Activated naive CD8-positive, alpha-beta T cell (primary cell): ENCODE data around the gene NRXN2.

Source experiments
- H3K27ac Mint-ChIP-seq: one replicate; pipeline ENCODE4 v1.8.0; 2021; ENCODE audit warnings: mixed read lengths
- H3K27me3 Mint-ChIP-seq: one replicate; pipeline ENCODE4 v1.8.0; 2021; ENCODE audit warnings: mixed read lengths
- H3K36me3 Mint-ChIP-seq: one replicate; pipeline ENCODE4 v1.8.0; 2021; ENCODE audit warnings: mixed read lengths
- H3K4me1 Mint-ChIP-seq: one replicate; pipeline ENCODE4 v1.8.0; 2021; ENCODE audit warnings: low read depth, mixed read lengths
- H3K4me3 Mint-ChIP-seq: one replicate; pipeline ENCODE4 v1.8.0; 2021; ENCODE audit warnings: mild to moderate bottlenecking, mixed read lengths
- H3K9me3 Mint-ChIP-seq: one replicate; pipeline ENCODE4 v1.8.0; 2021; ENCODE audit warnings: low read depth, mixed read lengths

The NRXN2 gene

DNA sequence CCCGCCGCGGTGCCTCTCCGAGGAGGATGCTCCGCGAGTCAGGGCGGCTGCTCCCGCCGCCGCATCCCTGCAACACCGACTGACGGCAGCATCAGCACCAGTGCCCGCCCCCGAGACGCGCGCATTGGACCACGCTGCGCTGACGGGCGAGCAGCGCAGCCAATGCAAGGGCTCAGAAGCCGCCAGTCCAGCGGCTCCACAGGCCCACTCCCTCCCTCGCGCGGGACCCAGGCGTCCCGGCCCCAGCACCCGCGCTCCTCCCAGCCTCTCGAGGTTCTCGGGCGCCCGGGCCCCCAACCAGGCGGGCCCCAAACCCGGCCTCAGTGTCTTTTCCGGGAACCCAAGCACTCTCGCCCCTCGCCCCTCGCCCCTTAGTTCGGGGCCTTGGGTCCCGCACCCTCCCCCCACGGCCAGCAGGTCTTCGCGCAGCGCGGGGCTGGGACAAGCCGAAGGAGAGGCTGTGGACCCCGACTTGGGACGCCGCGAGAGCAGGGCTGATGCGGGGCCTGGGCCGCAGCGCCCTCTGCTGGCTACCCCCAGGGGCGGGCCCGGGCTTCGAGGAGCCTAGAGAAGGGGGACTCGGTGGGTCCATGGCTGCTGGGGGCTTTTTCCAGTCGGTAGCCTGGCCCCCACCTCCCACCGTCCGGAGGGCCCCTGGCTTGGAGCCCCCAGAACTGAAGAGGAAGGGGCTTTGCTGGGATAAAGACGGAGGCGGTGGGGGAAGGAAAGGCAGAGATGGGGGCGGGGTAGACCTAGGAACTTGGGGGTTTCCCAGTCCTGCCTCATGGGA lies at the start of gene NRXN2:
Gene NRXN2 (minus strand): TSS at position 81 of the 790 bp plus-strand sequence. CDS start 9,498 bp downstream, outside the sequence.
- Mint-ChIP-seq H3K4me1 (peaks cover 12% of the 10 kb centered on the region), H3K4me3 (peak within 1 kb of the TSS; percentile 75), H3K27ac (no peak within 1 kb of the TSS), H3K27me3 (peaks cover 3% of the 10 kb centered on the region), H3K9me3 (no peaks in the 10 kb centered on the region), H3K36me3 (no peaks in the 10 kb centered on the region)

DNA sequence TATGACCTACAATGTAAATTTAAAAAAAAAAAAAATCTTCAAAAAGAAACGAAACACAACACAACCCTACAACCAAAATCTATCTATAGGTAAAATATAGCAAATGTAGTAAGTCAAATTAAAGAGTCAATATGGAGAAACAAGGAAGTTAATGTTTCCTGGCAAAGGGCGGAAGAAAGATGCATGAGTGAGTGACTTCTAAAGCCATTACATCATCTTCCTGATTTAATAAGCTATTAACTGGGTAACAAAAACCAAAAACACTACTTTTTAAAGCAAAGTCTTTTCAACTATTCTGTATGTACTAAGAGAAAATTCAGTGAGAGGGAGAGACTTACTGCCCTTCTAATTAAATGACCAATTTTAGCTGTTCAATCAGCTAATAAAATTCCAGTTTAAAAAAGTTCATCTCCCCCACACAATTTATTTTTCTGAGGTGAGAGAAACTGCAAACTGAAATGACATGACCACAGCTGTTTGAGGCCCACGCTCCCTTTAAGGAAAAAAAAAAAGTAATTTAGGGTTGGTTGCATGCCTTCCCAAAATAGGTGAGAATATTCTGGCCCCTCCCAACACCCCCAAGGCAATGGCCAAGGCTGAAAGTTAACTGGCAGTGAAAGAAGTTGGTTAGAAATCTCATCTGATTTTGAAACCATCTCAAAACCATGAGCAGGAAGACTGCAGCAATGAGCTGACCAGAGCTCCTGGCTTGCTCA lies 49.5 kb upstream of the NRXN2 start:
- Mint-ChIP-seq H3K9me3 (no peaks in the 10 kb centered on the region), H3K4me3 (peak overlapping the region; percentile 78), H3K27me3 (no peaks in the 10 kb centered on the region), H3K36me3 (peaks cover 33% of the 10 kb centered on the region), H3K4me1 (peaks cover 92% of the 10 kb centered on the region), H3K27ac (peak overlapping the region; percentile 83)

DNA sequence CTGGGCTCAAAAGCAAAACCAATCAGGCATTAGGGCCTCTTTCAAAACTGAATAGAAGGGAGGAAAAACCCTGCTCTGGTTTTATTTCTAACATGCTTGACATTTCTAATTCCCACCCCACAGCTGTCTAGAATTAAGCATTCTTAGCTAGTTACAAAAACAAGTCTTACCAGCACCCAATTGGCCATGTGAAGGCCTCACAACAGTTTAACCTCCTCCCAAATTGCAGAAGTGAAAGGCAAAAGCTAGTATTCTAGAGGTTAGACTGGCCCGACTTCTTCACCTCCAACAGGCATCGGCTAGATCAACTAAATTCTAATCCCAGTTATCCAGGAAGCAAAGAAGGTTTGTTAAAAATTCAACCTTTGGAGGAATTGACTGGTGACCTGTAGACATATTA lies 48.9 kb upstream of the NRXN2 start:
- H3K4me1 Mint-ChIP-seq, result peaks cover 96% of the 10 kb centered on the region
- H3K4me3 Mint-ChIP-seq, result peak overlapping the region; percentile 78

DNA sequence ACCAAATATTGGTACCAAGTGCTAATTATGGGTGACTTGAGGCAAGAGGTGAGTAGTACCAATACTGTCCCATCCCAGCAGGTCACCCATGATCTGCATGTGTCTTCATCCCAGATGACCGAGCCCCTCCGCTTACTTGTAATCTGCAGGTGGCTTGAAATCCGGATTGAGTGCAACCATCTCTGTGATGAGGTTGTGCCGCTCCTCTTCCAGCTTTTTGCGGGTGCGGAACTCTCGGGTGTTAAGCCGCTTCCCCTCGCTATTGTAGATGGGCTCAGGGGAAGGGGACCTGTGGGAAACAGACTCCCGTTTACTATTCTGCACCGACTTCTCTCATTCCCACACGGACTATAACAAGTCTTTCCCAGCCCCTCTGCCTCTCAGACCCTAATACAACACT lies 47.1 kb upstream of the NRXN2 start:
- Mint-ChIP-seq H3K36me3 (peaks cover 13% of the 10 kb centered on the region), H3K27ac (peak overlapping the region; percentile 35), H3K4me3 (no peak overlapping the region), H3K9me3 (no peaks in the 10 kb centered on the region), H3K4me1 (peaks cover 90% of the 10 kb centered on the region), H3K27me3 (no peaks in the 10 kb centered on the region)

More for the DNA sequence above, 48.9 kb upstream of the NRXN2 start:
- no peaks in the 10 kb centered on the region for H3K27me3 Mint-ChIP-seq
- H3K36me3 Mint-ChIP-seq, result peaks cover 28% of the 10 kb centered on the region
- H3K9me3 Mint-ChIP-seq, result no peaks in the 10 kb centered on the region
- H3K27ac Mint-ChIP-seq, result peak overlapping the region; percentile 83

- no peaks in the 10 kb centered on the region for H3K9me3 Mint-ChIP-seq
- H3K36me3 Mint-ChIP-seq, result peaks cover 16% of the 10 kb centered on the region
- peak overlapping the region; percentile 59 for H3K27ac Mint-ChIP-seq
- peak overlapping the region; percentile 15 for H3K4me3 Mint-ChIP-seq
- peaks cover 90% of the 10 kb centered on the region for H3K4me1 Mint-ChIP-seq
- no peaks in the 10 kb centered on the region for H3K27me3 Mint-ChIP-seq
Observed at GRCh38 chr11:64769283-64769682, 46.3 kb upstream of the NRXN2 start.

GRCh38 chr11:64768300-64768694 lies 45.3 kb upstream of the NRXN2 start:
- H3K36me3 Mint-ChIP-seq, result peaks cover 13% of the 10 kb centered on the region
- H3K27me3 Mint-ChIP-seq, result no peaks in the 10 kb centered on the region
- peak overlapping the region; percentile 59 for H3K27ac Mint-ChIP-seq

DNA sequence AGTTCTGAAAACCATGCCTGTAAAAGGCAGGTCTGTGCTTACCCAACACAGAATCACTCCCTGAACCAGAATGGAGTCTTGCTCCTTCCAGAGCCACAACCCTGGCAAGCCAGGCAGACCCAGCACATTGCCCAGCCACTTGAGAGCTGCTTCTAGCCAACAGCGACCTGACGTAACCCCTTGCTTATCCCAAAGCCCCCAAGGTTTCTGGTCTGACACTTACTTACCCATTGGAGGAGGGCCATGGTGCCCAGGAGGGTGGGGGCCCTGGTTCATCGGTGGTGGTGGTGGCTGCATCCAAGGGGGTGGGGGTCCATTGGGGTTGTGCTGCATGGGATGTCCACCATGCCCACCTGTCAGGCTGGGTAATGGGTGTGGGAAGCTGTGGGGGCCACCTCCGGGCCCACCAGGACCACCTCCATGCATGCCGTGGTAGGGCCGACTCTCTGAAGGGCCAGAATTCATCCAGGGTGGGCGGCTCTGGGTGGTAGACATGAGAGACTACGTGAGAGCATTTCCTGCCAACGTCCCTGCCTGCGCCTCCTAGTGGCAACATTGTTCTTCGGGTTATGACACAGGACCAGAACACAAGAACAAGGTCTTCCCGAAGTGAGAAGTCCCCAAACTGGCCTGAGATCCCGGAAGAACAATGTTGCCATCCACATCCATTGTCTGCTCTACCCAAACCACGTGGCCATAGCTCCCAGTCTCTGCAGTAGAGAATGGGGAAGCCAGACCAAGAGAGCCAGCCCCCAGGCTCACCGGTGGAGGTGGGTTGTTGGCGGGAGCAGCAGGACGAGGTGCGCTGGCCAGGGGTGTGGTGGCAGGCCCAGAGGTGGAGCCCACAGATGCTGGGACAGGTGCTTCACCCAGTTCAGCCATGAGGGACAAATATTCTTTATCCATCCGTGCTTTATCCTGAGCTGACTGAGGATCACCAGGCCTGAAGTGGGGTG lies 44.6 kb upstream of the NRXN2 start:
- Mint-ChIP-seq H3K27me3 (no peaks in the 10 kb centered on the region), H3K9me3 (no peaks in the 10 kb centered on the region), H3K4me3 (peak overlapping the region; percentile 67), H3K36me3 (peaks cover 12% of the 10 kb centered on the region), H3K4me1 (peaks cover 91% of the 10 kb centered on the region), H3K27ac (peak overlapping the region; percentile 72)

More at GRCh38 chr11:64768300-64768694, 45.3 kb upstream of the NRXN2 start:
- Mint-ChIP-seq H3K9me3 (no peaks in the 10 kb centered on the region), H3K4me3 (peak overlapping the region; percentile 67), H3K4me1 (peaks cover 91% of the 10 kb centered on the region)

GRCh38 chr11:64766881-64767280 lies 43.9 kb upstream of the NRXN2 start:
- H3K4me3 Mint-ChIP-seq, result peak overlapping the region; percentile 46
- H3K27ac Mint-ChIP-seq, result peak overlapping the region; percentile 72
- no peaks in the 10 kb centered on the region for H3K27me3 Mint-ChIP-seq
- peaks cover 91% of the 10 kb centered on the region for H3K4me1 Mint-ChIP-seq
- no peaks in the 10 kb centered on the region for H3K9me3 Mint-ChIP-seq
- peaks cover 8% of the 10 kb centered on the region for H3K36me3 Mint-ChIP-seq

DNA sequence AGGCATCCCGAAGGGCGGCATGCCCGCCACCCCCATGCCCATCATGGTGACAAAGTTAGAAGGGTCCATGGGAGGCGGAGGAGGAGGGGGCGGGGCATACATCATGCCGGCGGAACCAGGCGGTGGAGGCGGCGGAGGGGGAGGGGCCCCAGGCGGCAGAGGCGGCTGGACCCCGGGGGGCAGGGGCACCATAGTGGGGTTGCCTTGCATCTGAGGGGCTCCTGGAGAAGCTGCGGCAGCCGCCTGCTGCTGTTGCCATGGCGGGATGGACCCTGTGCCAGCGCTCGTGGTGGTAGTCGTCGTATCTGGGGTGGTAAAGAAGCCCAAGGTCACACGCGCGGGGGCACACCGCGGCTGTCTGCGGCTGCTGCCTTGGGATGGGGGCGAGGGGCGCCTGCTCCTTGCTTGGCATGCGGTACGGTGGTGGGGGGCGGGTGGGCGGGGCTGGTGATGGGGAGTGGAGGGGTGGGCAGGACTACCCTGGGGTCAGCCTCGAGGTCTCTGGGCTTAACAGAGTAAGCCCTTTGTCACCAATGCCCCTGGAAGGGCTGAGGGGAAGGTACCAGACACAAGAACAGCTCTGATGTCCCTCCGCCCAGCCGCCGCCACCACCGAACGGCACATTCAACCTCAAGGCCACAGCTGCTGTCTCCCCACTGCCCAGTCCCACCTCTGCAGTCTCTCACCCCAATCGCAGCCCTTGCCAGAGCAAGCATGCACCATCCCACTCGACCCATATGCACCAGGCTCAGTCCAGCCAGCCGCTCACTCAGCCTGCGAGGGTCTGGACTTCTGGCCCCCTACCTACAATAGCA lies 43.1 kb upstream of the NRXN2 start:
- Mint-ChIP-seq H3K4me1 (peaks cover 92% of the 10 kb centered on the region), H3K27ac (peak overlapping the region; percentile 86), H3K9me3 (no peaks in the 10 kb centered on the region), H3K4me3 (peak overlapping the region; percentile 85), H3K36me3 (peaks cover 8% of the 10 kb centered on the region), H3K27me3 (no peaks in the 10 kb centered on the region)

DNA sequence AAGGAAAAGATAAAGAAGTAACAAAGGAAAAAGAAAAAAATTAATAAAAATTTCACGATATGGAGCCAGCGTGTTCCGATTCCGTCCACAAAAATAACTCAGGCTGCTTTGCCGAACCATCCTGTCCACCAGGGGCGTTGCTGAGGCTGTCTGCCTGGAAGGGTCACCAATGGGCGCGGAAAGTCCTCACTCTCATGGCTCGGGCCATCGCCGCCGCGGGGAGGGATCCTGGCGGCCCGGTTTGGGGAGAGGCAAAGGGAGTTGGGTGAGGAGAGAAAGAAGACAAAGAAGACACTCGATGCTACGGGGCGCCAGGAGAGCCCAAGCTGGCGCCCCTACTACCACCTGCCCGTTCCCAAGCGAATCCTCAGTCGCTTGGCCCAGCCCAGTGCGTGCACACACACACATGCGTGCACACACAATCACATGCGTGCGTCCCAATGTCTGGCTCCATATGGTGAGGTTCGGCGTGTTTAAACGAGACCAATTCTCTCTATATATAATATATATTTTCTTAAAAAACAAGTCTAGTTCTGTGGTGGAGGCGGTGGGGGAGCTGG lies 42.4 kb upstream of the NRXN2 start:
- H3K4me3 Mint-ChIP-seq, result peak overlapping the region; percentile 85
- peaks cover 90% of the 10 kb centered on the region for H3K4me1 Mint-ChIP-seq
- no peaks in the 10 kb centered on the region for H3K27me3 Mint-ChIP-seq
- no peaks in the 10 kb centered on the region for H3K9me3 Mint-ChIP-seq
- peak overlapping the region; percentile 86 for H3K27ac Mint-ChIP-seq
- peaks cover 8% of the 10 kb centered on the region for H3K36me3 Mint-ChIP-seq

DNA sequence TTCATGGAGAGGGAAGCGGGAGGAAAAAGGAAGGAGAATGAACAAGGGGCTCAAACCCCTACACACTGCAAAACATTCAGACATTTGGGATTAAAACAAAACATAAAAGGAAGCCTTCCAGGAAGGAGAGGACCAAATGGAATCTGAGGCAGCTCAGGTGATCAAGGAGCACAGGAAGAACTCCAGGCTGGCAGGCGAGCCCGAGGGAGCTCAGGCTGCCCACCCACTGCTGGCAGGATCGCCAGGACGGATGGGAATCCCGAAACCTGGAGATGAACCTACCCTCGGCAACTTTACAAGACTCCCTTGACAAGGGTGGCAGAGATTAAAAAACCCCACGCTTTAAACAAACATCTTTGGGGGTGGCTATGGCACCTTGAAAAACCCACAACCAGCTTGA lies 41.8 kb upstream of the NRXN2 start:
- Mint-ChIP-seq H3K36me3 (peaks cover 8% of the 10 kb centered on the region), H3K27me3 (no peaks in the 10 kb centered on the region), H3K4me1 (peaks cover 93% of the 10 kb centered on the region), H3K9me3 (no peaks in the 10 kb centered on the region), H3K4me3 (peak overlapping the region; percentile 85), H3K27ac (peak overlapping the region; percentile 86)

DNA sequence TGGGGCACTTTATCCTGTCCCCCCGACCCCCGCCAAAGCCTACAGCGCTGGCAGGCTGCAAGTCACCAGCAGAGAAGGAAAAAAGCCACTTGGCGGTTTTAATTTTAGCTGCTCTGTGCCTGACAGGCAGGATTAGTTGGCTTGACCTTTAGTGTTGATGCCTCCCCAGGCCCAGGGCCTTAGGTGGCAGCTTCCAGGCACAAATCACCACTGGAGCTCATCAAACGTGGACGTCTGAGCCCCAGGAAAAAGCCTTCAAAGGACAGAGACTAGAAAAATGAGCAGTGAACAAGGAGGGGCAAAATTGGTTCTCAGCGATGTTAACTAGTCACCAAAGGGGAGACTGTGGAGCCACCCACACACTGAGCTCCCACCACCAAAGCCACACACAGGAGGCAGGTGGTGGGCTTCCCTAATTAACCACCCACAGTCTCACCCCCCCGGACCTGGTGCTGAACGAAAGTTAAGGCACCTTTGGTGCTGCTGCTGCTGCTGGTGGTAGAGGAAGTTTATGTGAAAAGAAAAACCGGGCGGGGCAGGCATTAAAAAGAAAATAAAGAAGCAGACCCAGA lies 41.1 kb upstream of the NRXN2 start:
- peaks cover 4% of the 10 kb centered on the region for H3K36me3 Mint-ChIP-seq
- peaks cover 93% of the 10 kb centered on the region for H3K4me1 Mint-ChIP-seq
- no peaks in the 10 kb centered on the region for H3K9me3 Mint-ChIP-seq
- peak overlapping the region; percentile 86 for H3K27ac Mint-ChIP-seq
- peak overlapping the region; percentile 85 for H3K4me3 Mint-ChIP-seq
- H3K27me3 Mint-ChIP-seq, result no peaks in the 10 kb centered on the region

GRCh38 chr11:64763526-64764039 lies 40.6 kb upstream of the NRXN2 start:
- Mint-ChIP-seq H3K27me3 (no peaks in the 10 kb centered on the region), H3K27ac (peak overlapping the region; percentile 86), H3K9me3 (no peaks in the 10 kb centered on the region), H3K4me3 (peak overlapping the region; percentile 85), H3K36me3 (peaks cover 3% of the 10 kb centered on the region), H3K4me1 (peaks cover 90% of the 10 kb centered on the region)
